ENCODE measurements around the gene TBPL1.
"Not testable (repeated sequence)": the region's sequence is repeated elsewhere in the genome, so short reads cannot be mapped to it uniquely, and the experiment has no call there.

Gene TBPL1

DNA sequence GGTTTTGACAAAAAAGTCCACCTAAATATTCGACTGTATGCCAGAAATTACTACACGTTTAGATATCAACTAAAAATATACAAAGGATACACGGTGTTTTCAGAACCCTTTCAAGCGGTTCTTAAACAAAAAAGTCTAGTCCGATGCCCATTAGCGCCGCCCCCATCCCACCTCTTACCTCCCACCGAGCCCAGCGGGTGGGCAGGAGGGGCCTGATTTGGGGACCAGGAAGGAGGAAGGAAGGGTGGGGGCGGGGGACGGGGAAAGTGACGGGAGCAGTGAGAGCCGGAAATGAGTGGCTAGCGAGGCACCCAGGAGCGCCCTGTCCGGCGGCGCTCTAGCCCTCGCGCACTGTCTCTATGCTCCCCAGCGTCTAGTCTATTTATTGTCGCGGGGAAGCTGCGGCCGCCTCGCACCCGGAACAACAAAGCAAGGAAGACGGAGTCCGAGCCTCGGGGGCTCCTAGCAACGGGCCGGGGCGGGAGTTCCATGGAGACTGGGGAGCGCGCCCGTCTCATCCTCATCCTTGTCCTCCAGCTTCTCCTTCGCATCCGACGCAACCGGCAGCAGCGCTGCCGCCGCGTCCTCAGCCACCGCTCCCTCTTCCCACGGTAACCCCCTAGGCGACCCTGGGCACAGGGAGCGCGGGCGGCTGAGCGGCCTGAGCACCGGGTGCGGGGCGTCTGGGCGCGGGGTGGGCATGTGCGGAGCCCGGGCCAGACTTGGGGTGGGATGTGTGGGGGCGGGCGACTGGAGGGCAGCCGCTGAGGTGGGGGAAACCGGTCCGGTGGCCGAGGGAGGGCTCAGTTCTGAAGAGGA lies at the start of gene TBPL1:
Gene TBPL1 (plus strand): TSS at position 410 of the 819 bp plus-strand sequence. CDS start 26,902 bp downstream, outside the sequence.
- peak; percentile 92 for DNase-seq

DNA sequence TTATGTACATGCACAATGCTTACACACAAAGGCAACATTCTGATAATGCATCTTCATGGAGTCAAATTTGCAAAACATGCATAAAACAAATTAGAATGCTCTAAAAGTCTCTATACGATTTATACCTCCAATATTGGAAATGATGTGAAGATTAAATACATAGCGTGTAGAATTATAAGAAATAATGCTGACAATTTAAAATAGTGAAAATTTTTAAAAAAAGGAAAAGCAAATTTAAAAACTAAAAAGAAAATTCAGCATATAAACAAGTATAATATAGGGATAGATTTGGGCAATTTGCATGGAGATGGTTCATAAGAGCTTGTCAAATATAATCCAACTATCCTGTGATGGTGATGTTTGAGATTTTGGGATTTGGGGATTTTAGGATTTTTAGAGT lies 49.2 kb upstream of the TBPL1 start:
- no peak for DNase-seq

DNA sequence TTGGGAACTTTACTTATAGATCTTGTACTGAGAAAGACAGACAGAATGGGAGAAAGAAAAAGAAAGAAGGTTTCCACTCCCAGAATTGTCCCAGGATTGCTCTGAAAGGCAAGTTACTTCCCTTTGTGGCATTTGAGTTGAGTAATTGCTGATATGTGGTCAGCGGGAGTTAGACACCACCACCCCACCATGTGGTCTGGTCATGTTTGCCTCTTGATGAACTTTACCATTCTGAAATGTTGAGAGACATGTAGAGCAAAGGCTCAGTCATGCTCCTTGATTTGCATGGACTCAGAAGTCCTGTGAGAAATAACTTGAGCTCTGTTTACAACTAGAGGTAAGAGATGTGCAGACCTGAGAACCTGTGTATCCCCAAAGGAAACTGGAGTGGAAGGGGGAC lies 47.0 kb upstream of the TBPL1 start:
- no peak for DNase-seq

DNA sequence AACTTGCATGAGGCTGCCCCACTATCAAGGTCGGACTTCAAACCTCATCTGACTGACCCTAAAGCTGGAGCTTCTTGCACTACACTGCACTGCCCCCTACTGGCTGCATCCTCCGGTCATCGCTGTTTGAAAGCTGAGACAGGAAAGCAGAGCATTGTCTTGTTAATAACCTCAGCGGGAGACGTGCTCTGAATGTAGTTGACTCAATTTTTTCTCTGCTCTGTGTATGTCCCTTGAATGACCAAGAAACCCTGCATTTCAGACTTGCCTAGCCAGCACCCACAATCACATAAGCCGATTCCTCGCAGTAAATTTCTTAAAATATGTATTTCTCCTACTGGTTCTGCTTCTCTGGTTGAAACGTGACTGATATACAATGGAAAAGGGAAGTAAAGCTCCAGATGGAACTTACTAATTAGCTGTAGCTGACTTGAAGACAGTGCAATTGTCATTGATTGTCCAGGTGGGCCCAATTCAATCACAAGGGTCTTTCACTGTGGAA lies 36.3 kb upstream of the TBPL1 start:
- DNase-seq = peak; percentile 70

DNA sequence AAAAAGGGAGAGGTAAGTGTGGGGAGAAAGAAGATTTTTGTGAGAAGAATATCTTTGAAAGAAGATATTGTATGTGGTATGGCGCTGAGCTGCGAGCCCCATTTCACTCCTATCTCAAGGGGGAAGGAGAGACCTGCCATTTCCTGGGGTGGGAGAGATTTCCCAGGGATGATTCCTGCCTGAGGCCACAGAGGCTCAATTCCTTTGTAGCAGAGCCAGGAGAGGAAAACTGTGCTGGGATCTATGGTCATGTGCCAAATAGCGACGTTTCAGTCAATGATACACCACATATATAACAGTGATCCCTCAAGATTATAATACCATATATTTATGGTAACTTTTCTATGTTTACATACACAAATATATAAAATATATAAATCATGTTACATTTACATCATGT lies 35.2 kb upstream of the TBPL1 start:
- no peak for DNase-seq

DNA sequence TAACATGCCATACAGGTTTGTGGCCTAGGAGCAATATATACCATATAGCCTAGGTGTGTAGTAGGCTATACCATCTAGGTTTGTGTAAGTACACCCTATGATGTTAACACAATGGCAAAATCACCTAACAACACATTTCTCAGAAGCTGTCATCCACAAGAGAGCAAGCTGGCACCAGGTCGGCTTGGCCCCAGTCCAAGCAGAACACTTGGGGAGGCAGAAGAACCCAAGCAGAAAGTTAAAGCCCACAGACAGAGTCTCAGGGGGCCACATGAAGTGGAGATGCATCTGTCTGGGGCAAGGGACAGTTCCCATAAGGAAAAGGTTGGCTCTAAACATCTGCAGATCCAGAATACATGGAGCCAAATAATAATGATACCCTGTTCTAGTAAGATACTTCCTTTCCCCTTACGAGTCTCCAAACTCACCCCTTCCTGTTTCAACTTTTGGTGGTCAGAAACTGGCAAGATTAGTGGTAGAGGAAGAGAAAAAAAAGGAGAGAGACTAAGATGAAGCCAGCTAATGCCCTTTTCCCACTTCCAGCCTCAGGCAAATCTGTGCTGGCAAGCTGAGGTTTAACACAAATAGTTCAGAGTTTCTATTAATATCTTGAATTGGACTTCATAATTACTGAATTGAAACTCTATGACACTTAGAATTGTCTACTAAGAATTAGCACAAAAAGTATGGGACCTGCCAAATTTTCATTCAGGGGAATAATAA lies 34.7 kb upstream of the TBPL1 start:
- DNase-seq = no peak

DNA sequence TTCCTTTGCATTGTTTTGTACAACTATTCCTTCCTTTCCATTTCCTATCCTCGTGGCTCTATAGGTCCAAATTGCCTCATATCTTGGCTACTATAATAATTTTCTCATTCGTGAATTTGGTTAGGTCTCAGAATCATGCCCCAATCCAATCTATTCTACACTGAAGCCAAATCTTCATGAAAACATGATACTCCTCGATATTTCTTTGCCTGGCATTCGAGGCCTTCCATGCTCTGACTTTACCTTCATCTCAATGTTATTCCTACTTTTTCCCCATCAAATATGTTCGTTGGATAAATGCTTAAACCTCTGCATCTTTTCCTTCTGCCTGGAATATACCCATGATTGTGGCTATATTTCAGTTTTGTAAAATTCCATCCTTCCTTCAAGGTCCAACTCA lies 33.7 kb upstream of the TBPL1 start:
- no peak for DNase-seq

DNA sequence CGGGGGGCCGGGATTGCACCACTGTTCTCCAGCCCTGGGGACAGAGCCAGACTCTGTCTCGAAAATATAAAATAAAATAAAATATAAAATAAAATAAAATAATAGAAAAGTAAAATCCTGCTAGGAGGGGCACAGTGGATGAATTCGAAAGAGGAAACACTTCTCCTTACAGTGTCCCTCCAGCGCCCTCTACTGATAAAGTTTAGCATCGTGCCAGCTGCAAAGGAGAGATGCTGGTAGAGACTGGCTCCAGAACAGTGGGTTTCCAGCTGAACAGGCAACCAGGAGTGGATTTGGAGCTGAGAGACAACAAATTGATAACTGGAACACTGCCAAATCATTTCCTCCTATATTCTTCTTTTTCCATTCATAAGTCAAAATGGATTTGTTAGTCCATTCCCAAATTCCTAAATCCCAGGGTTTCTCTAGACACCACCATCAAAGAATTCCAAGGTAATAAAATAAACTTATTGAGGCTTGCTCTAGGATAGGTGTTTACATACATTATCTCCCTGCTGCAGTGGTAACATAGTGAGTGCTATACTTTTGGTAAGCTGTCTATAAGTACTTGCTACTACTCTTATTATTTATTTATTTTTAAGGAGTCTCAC lies 31.7 kb upstream of the TBPL1 start:
- peak; percentile 40 for DNase-seq

DNA sequence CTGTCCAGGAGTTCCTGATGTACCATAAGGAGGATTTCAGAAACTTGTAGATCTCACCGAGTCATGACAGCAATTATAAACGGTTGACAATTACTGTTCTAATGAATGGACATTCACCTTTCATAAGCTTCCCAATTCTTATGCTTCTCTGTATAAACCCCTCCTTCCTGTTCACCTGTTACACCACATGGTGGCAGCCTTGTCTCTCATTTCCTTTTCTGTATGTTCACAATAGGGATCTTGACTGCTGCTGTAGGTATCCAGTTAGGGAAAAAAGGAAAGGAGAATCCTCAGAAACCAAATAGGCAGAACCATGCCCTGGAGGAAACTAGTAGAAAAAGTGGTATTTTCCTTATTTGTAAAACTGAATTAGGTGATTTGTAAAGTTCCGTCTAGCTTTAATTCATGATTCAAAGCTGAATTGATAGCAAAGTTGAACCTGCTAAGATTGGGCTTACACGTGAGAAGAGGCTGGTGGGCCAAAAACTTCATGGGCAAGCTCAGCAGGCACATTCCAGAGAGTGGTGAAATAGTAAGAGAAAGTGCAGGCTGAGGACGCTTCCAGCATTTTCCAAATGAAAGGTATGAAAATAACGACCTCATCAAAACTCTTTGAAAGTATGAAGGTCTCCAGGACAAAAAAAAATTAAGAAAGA lies 29.0 kb upstream of the TBPL1 start:
- peak; percentile 31 for DNase-seq

DNA sequence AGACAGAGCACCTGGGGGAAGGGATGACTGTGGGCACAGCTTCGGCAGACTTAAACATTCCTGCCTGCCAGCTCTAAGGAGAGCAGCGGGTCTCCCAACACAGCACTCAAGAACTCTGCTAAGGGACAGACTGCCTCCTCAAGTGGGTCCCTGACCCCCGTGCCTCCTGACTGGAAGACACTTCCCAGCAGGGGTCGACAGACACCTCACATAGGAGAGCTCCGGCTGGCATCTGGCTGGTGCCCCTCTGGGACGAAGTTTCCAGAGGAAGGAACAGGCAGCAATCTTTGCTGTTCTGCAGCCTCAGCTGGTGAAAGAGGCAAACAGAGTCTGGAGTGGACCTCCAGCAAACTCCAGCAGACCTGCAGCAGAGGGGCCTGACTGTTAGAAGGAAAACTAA lies 21.8 kb upstream of the TBPL1 start:
- DNase-seq = not testable (repeated sequence)

DNA sequence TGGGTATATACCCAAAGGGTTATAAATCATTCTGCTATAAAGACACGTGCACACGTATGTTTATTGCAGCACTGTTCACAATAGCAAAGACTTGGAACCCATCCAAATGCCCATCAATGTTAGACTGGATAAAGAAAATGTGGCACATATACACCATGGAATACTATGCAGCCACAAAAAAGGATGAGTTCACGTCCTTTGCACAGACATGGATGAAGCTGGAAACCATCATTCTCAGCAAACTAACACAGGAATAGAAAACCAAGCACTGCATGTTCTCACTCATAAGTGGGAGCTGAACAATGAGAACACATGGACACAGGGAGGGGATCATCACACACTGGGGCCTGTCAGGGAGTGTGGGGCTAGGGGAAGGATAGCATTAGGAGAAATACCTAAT lies 16.7 kb upstream of the TBPL1 start:
- not testable (repeated sequence) for DNase-seq

DNA sequence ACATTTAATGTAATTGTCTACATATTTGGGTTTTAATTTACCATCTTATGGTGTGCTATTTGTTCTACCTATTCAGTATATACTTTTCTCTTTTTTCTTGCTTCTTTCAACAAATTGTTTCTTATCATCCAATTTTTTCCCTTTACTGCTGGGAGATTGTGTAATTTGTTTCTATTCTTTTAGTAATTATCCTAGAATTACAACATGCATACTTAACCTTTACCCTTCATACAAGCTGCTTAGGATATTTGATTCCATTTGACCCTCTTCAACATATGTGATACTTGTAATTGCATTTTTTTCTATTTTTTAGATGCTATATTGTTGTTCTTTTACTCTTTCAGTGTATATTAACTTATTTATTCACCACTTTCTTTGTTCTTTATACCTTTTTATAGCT lies 15.1 kb upstream of the TBPL1 start:
- DNase-seq = no peak

DNA sequence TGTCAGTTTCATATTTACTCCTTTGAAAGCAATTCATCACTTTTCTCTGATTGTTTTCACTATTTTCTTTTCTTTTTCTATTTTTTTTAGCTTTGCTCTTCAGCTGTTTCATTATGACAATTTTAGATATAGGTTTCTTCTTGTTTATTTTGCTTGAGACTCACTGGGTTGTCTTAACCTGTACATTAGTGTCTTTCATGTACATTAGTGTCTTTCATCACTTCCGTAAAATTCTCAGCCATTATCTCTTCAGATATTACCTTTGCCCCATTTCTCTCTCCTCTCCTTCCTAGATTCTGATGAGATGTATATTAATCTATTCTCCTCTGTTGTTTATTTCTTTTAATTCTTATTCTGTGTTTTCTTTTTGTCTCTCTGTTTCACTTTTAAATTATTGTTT lies 14.5 kb upstream of the TBPL1 start:
- no peak for DNase-seq

DNA sequence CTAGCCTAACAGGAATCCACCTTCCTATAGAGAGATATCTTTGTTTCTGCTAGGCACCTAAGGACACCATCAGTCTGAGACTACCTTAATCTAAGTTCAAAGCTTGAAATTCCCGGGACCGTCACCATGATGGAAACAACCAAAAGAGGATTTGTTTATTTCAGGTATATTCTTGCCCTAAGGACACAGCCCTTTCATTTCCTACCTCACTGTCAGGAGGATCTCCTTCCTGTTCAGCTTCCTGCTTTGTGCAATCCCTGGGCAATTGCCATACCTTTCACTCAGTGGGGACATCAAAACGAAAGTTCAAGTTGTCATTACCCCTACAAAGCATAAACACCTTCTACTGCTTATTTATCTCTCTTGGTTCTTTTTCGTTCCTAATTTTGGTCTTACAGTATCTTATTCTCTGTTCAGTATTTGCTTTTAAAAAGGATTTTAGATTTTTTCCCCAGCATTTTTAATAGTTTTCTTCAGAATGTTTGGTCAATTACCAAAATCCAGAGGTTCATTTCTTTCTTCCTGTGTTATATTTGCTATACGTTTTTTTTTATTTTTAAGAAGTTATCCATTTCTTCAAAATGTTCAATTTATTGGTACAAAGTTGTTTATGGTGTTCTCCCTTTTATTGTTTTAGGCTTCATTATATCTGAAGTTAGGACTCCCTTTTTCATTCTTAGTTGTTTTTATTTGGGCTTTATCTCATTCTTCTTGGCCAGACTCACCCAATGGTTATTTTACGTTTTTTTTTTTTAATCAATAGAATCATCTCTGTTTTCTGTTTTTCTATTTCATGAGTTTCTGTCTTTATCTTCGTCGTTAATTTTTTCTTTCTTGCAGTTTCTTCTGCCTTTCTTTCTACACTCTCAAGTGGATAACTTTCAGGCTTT lies 13.0 kb upstream of the TBPL1 start:
- no peak for DNase-seq

DNA sequence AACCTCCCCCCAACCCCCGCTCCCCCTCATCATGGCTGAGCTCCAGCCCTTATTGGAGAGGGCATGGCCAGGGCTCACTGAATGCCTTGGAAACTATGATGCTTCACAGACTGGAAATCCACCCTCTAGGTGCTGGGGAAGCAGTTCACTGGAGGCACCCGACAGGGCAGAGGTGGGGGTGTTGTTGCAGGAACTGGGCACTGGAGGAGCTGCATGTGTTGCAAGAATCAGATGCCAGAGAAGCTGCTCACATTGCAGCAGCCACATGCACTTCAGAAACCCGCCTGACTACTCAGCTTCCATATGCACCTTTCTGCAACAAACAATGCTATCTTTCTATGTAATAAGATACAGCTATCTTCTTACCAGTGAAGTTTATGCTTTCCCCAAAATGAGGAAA lies 7.9 kb upstream of the TBPL1 start:
- no peak for DNase-seq

DNA sequence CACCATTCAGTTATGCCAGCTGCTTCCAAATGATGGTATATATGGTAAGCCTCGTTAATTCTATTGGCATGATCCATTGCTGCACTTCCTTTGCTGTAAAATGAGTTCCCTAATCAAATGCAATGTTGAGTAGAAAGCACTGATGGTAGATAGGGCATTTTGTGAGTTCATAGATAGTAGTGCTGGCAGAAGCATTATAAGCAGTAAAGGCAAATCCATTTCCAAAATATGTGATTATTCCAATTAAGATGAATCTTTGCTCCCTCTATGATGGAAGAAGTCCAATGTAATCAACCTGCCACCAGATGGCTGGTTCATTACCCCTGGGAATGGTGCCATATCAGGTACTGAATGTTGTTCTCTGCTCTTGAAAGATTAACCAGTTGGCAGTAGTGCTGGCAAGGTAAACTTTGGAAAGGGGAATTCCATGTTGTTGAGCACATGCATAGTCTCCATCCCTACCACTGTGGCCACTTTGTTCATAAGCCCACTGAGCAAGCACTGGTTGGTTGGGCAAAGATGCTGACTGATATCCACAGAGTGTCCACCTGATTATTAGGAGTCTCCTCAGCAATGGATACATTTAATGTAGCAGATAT lies 5.6 kb upstream of the TBPL1 start:
- no peak for DNase-seq

DNA sequence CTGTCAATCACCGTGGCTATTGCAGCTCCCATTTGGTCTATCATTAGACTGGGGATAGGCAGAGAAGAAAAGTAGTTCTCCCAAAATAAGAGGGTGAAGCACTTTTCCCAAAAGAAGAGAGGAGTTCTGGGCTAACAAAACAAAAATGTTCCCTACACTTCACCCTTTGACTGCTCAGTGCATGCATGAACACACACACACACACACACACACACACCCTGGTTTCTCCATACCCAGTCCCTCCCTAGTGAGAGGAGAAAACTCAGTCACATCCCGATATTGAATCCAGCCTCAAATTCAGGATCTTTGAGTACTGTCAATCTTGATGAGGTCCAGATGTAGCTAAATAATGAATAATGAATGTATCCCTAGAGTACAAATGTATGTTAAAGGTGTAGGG lies 4.6 kb upstream of the TBPL1 start:
- DNase-seq = no peak

DNA sequence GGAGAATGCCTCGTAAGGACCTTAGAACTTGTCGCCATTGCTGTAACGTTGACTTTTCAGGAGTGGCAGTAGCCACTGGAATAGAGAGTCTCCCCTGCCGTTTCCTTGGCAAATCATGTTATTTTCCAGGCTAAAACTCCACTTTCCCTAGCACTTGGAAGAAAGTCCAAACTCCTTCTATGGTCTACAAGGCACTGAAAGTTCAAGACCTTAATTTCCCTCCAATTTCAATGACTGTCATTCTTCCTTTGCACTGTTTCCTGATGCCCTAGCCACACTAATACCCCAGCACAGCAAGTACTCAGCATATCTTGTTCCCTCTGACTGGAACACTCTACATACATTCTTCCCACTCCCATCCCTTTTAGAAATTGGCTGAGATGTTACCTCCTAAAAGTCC lies 1.8 kb upstream of the TBPL1 start:
- DNase-seq = no peak

DNA sequence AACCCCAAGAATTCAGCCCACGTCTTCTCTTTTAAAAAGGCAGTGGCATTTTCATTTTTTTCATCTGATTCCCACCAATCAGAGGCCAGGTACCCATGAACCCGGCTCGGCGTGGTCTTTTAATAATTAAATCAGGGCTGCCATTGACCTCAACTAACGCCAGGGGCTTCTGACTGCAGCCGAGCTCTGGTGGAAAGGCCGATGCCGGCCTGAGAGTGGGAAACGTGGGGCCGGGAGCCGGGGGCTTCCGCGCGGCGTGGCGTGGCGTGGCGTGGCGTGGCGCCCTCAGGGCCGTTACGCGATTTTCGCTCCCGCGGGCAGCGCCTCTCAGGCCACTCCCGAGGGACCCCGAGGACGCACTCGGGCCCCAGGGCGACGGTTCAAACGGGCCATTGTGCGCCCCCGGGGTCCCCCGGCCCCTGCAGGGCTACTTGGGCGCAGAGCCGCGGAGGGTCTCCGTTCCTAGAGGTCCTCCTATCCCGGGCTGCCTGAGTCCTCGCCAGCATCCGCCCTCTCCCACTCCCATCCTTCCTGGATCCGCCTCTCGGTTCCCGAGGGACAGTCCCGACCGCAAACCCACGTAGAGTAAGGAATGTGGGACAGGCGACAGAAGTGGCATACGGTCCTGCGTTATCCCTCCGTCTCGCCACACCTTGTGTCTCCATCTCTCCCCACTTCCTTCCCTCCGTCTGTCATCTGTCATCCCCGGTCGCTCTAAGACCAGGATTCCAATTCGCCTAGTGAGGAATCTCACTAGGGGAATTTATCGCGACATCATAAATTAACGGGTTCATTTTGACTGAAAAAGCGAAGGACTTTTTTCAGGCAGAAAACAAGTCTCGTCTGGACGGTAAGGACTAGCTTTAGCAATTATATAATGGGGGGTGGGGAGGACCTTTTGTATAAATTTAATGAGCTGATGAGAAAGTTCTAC lies 876 bp upstream of the TBPL1 start:
- peak; percentile 41 for DNase-seq

DNA sequence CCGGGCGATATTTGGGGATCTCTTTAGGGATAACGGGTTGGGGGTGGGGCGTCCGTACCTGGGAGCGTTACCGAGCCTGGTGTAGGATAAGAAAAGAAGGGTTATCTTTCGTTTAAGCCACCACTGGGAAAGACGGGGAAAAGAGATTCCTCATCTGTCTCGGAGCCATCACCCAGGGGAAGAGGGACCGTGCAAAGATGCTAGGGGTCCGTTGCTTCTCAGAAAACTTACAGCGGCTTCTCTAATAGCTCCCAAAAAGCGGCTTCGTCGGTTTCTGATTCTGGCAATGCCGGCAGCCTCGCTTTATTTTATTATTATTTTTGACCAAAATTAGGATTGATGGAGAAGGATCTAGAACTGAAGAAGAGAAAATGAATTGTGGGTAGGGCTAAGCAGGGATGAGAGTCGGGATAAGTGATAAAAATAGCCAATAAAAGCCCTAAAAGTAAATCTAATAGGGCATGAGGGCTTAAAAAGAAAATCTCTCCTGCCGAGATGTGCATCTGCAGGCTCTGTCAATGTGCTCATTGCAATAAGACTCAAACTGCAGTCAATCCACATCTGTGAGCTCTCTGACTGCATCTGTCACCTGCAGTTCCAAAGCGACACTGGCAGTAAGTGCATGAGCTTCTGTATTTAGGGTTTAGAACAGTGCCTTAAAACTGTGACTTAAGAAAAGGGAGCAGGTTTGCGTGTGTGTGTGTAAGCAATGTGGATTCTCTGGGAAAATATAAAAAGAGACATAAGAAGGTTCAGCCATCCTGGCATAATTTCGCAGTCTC lies 801 bp downstream of the TBPL1 start:
- no peak for DNase-seq

All from T1000 (cell line).